HG03159 (cell line): Measurements from ENCODE around the gene FGF1.
A peak's percentile ranks its signal among the peaks of the same experiment; 100 is the strongest.

ENCODE experiments used
- ATAC-seq: cut with Tn5 transposase; IDR thresholded peaks from one replicate; pipeline ENCODE4 v1.9.1; 2021; ENCODE audit warnings: mild to moderate bottlenecking, moderate library complexity; ENCODE audit not compliant: unreplicated experiment

The FGF1 gene

GRCh38 chr5:142685418-142686209 is at the start of gene FGF1:
TSS of gene FGF1 (minus strand) at chr5:142686090. CDS start at chr5:142614127, 71,963 bp downstream.
- no peak for ATAC-seq

DNA sequence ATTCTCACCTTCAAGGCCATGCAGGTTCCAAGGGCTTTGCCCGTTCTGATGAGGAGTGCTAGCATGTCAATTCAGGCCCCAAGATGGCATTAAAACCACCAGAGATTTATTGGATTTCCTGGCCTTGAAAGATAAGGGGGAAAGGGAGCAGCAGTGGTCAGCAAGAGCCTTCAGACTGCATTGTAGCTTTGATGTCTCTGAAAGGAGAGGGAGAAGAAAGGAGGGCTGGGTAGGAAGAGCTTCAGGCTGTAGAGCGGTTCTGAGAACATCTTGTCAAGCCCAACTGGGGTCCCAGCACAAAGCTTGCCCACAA is 41.8 kb upstream of the FGF1 start:
- no peak for ATAC-seq

GRCh38 chr5:142726188-142726731 is 40.4 kb upstream of the FGF1 start:
- ATAC-seq = peak; percentile 63

GRCh38 chr5:142725231-142726187 is 39.6 kb upstream of the FGF1 start:
- no peak for ATAC-seq

DNA sequence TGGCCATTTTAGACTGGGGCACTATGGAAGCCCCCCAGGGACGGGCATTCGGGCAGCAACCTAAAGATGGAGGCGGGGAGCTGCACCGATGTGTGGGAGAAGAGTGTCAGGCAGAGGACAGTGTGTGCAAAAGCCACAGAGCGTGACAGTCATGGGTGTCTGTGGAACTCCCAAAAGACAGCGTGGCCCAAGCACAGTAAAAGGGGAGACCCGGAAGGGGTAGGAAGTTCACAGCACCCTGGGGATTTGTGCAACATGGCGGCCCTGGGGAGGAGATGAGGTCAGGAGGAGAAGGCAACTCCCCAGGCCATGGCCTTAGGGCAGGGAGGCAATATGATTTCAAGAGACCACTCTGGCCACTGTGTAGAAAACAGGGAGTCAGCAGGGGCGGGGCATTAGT is 38.9 kb upstream of the FGF1 start:
- no peak for ATAC-seq

GRCh38 chr5:142722896-142723295 is 37.0 kb upstream of the FGF1 start:
- ATAC-seq = no peak

- no peak for ATAC-seq
Measured at GRCh38 chr5:142722146-142722545, 36.3 kb upstream of the FGF1 start.

DNA sequence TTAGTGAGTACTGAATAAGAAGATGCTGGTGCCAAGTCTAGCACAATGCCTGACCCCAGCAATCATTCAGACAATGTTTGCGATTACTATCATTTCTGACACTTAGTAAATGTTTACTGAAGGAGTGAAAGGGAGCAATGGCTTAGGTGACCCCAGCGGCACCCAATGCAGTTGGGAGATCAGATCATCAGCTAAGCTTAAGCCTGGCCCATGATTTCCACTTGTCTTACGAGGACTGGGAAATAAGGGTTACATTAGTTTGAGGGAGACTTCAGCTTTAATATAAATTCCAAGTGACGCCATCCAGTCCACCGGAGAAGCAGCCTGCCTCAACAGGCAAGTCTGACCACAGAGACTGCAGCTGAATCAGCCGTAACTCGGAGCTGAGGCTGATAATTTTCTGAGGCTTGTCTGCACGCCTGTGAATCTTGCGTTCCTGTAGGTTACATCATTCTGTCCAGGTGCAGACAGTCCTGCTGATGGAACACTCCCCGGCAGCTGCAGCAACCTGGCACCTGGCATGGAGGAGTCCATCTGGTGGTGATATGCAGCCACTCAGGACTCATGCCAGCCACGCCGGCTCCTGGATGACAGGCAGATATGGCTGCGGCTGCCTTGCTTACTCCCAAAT is 34.9 kb upstream of the FGF1 start:
- no peak for ATAC-seq

DNA sequence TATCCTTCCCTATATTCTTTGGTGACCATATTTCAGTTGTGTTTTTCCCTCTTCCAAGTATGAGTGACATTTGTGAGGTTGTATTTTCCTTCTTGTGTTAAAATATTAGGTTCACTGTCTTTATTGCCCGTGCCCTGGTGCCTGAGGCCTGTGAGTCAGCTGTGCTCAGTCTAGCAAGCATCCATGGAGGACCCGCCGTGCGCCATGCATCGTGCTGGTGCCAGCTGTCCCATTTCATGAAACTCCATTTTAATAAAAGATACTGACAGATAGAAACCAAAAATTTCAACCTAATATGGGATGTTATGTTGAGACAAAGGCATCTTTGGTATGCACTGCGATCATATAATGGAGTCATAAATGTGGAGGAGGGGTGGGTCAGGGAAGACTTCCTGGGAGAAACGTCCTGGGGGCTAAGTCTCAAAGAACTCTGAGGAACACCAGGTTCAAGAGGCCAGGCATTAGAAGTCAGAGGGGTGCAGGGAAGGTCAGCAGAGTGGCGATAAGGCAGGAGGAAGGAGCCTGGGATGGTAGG is 34.0 kb upstream of the FGF1 start:
- no peak for ATAC-seq

DNA sequence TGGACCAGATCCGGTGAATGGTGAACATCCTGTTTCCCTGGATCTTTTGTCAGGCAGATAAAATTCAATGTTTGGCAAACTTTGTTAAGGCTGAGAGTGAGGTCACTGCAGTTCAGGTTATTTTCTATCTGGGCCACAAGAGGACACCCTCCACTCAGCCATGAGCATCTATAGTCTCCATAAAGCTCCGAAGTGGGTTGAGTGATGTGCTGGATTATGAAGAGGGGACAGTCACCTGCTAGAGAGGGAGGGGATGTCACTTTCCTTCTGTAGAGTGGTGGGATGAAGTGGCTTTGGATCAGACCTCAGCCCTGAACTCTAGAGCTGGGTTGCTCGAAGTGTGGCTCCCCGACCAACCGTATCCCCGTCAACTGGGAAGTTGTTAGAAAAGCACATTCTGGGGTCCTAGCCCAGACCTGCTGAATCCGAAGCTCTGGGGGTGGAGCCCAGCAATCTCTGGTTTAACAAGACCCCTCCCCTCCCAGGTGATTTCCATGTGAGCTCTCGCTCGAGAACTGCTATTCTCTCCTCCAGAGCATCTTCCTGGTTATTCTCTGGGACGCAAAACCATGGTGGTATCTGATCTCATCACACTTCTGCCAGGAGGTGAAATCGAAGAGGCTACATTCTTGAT is 31.8 kb upstream of the FGF1 start:
- no peak for ATAC-seq

DNA sequence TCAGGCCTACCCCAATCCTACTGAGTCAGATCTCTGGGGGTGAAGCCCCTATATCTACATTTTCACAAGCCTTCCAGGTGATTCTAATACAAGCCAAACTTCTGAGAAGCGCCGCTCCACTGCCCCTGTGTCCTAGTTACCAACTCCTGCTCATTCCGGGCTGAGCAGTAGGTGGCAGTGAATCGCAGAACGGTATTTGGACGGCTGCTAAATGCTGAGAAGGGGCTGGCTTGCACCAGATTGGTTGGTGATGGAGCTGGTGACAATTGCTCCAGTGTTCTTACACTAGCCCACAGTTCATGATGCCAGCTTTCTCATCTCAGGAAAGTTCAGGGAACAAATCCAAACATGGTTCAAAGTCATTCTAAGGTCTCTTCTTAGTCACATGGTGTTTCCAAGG is 31.1 kb upstream of the FGF1 start:
- ATAC-seq = peak; percentile 59

DNA sequence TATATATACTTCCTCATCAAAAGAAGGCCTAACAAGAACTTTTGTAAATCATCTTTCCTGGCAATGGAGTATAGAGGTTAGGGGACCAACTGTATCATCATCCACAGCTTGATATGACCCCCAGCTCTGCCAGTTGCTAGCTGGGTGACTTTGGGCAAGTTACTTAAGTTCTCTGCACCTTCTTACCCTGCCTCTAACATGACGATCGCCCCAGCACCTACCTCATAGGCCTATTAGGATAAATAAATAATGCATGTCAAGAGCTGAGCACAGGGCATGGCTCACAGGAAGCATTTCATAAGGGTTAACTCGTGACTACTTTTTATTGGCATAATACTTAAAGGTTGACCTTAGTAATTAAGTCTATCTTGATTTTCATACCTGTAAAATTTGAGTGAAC is 29.4 kb upstream of the FGF1 start:
- ATAC-seq = no peak

- ATAC-seq = peak; percentile 97
Measured at GRCh38 chr5:142713121-142713706, 27.3 kb upstream of the FGF1 start.

- ATAC-seq = no peak
Measured at GRCh38 chr5:142703153-142703552, 17.3 kb upstream of the FGF1 start.

- no peak for ATAC-seq
Measured at GRCh38 chr5:142701673-142702311, 15.9 kb upstream of the FGF1 start.

- ATAC-seq = no peak
Measured at GRCh38 chr5:142700566-142700965, 14.7 kb upstream of the FGF1 start.

- peak; percentile 78 for ATAC-seq
Measured at GRCh38 chr5:142699184-142699720, 13.4 kb upstream of the FGF1 start.

DNA sequence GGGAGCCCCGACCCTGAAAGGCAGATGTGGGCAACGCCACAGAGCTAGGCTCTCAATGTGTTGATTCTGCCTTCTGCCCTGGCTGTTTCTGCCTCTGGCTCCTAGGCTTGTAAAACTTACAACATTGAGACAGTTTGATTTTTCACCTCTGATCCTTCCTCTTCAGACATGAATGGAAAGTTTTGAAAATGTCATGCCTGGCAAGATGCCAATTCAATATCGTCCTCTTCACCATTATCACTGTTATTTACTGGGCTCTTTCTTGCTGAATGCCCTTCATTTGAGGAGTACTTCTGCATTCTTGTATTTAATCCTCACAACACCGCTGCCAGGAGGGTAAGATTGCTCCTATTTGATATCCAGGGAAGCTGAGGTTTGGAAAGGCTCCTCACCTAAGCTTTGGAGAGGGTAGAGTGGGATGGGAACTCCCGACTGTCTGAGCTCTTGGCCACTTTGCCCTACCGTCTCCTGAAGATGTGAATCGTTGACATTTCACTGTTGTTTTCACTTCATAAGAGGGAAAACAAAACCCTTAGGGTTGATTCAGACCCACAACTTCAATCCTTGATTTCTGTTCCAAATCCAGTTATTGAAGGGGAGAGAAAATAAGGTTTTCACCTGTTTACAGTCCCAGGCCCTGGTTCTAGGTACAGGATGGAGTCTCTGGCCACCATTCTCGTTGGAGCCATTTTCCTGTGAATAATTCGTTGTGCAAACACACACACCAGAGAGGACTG is 12.7 kb upstream of the FGF1 start:
- ATAC-seq = no peak
